A549 treated with AZD9567 at 1 μM for 4 hours (cell line): Measurements from ENCODE around the gene SLCO1B3. TPM values are rescaled to one million over a fixed set of nuclear protein-coding genes. Genes with fewer than 3 reads are reported as not detected.

Source experiments
- total RNA-seq: library from RNA; stranded (reverse); fragments of 200-300 nt; extraction: Qiagen RNA extraction; gene quantifications from 5 replicates; pipeline ENCODE4 v1.2.3, GENCODE V29; 2022; ENCODE audit not compliant: insufficient read depth

Gene SLCO1B3
- total RNA-seq, result 12.2 to 20.0 TPM (median 12.7 TPM) in 5 replicates

GRCh38 chr12:20810487-20810886 is at the start of gene SLCO1B3:
Gene SLCO1B3, plus strand, starts transcription at chr12:20810705. Its CDS starts 5,034 bp downstream, at chr12:20815739.

Other genes starting within 250 kb of the SLCO1B3 start
- 0.09 TPM in 1 of 5 replicates, not detected in the others for gene SLCO1C1, start 115.4 kb upstream of the SLCO1B3 start, total RNA-seq